RWPE2 (cell line): ENCODE data around the gene DDOST.
A peak's percentile ranks its signal among the peaks of the same experiment; 100 is the strongest.

Source experiments
- ATAC-seq: fragments of 200-7000 bp; cut with Tn5 transposase; 3 replicates; pipeline ENCODE4 v1.9.1; 2021; ENCODE audit warnings: low read depth
- DNase-seq: peaks from one replicate; pipeline ENCODE4 v3.0.0-alpha.2; 2020; ENCODE audit warnings: low spot score
- H3K27ac ChIP-seq: fragments of 450-650 bp; 2 replicates; pipeline ENCODE4 v1.5.1; 2017; ENCODE audit warnings: mild to moderate bottlenecking; ENCODE audit not compliant: poor library complexity, severe bottlenecking
- H3K27me3 ChIP-seq: fragments of 250-450 bp; sonication (Bioruptor Pico); 2 replicates; pipeline ENCODE4 v1.5.1; 2021; ENCODE audit warnings: mild to moderate bottlenecking, moderate library complexity; ENCODE audit not compliant: insufficient read depth, poor library complexity, severe bottlenecking
- H3K36me3 ChIP-seq: fragments of 250-450 bp; sonication (Bioruptor Pico); 2 replicates; pipeline ENCODE4 v1.5.1; 2020; ENCODE audit warnings: low read depth, mild to moderate bottlenecking, moderate library complexity
- H3K4me1 ChIP-seq: fragments of 250-450 bp; sonication (Bioruptor Pico); 2 replicates; pipeline ENCODE4 v1.5.1; 2021; ENCODE audit warnings: mild to moderate bottlenecking, moderate library complexity; ENCODE audit not compliant: insufficient read depth, poor library complexity, severe bottlenecking
- H3K4me3 ChIP-seq: fragments of 250-450 bp; sonication (Bioruptor Pico); 2 replicates; pipeline ENCODE4 v1.5.1; 2021; ENCODE audit warnings: mild to moderate bottlenecking, moderate library complexity; ENCODE audit not compliant: severe bottlenecking
- H3K9me3 ChIP-seq: fragments of 250-450 bp; sonication (Bioruptor Pico); 2 replicates; pipeline ENCODE4 v1.5.1; 2021; ENCODE audit warnings: mild to moderate bottlenecking, moderate library complexity; ENCODE audit not compliant: severe bottlenecking
- CTCF ChIP-seq: fragments of 450-650 bp; IDR thresholded peaks from one replicate; pipeline ENCODE4 v1.5.1; 2017; ENCODE audit warnings: mild to moderate bottlenecking, moderate library complexity; ENCODE audit not compliant: poor library complexity, severe bottlenecking

The DDOST gene

GRCh38 chr1:20703124-20703756, 42.1 kb upstream of the DDOST start:
- Histone ChIP-seq H3K4me3 (no peak overlapping the region), H3K9me3 (no peaks in the 10 kb centered on the region), H3K27me3 (no peaks in the 10 kb centered on the region), H3K4me1 (peaks cover 5% of the 10 kb centered on the region), H3K27ac (no peak overlapping the region), H3K36me3 (no peaks in the 10 kb centered on the region)
- no peak for TF ChIP-seq CTCF
- DNase-seq (no peak), ATAC-seq (no peak)

GRCh38 chr1:20702416-20702815, 41.2 kb upstream of the DDOST start:
- H3K27me3 ChIP-seq = no peaks in the 10 kb centered on the region
- peaks cover 11% of the 10 kb centered on the region for H3K4me1 ChIP-seq
- H3K27ac ChIP-seq = no peak overlapping the region
- DNase-seq = no peak
- peak; percentile 38 for TF ChIP-seq CTCF
- no peak overlapping the region for H3K4me3 ChIP-seq
- H3K9me3 ChIP-seq = no peaks in the 10 kb centered on the region
- no peaks in the 10 kb centered on the region for H3K36me3 ChIP-seq
- peak; percentile 70 for ATAC-seq

- no peak for ATAC-seq
- Histone ChIP-seq H3K4me1 (peaks cover 16% of the 10 kb centered on the region), H3K36me3 (no peaks in the 10 kb centered on the region), H3K27me3 (no peaks in the 10 kb centered on the region), H3K9me3 (no peaks in the 10 kb centered on the region), H3K27ac (no peak overlapping the region), H3K4me3 (no peak overlapping the region)
- TF ChIP-seq CTCF = no peak
- no peak for DNase-seq
These were observed 40.7 kb upstream of the DDOST start for GRCh38 chr1:20701847-20702246.

GRCh38 chr1:20701446-20701845, 40.3 kb upstream of the DDOST start:
- TF ChIP-seq CTCF = no peak
- H3K4me3 ChIP-seq = no peak overlapping the region
- H3K27ac ChIP-seq = no peak overlapping the region
- ATAC-seq (no peak), DNase-seq (no peak)
- no peaks in the 10 kb centered on the region for H3K9me3 ChIP-seq
- no peaks in the 10 kb centered on the region for H3K27me3 ChIP-seq
- peaks cover 16% of the 10 kb centered on the region for H3K4me1 ChIP-seq
- no peaks in the 10 kb centered on the region for H3K36me3 ChIP-seq

- no peak for TF ChIP-seq CTCF
- DNase-seq (no peak), ATAC-seq (no peak)
- Histone ChIP-seq H3K27ac (no peak overlapping the region), H3K36me3 (no peaks in the 10 kb centered on the region), H3K4me3 (no peak overlapping the region), H3K4me1 (peaks cover 16% of the 10 kb centered on the region), H3K9me3 (no peaks in the 10 kb centered on the region), H3K27me3 (no peaks in the 10 kb centered on the region)
These were observed 39.6 kb upstream of the DDOST start for GRCh38 chr1:20700636-20701215.
